ELF-1 (cell line): Measurements from ENCODE around the gene DLGAP1.

Source experiments
- DNase-seq: peaks from one replicate; pipeline ENCODE4 v3.0.0-alpha.2; 2016; ENCODE audit warnings: low read depth, low spot score

Gene DLGAP1

DNA sequence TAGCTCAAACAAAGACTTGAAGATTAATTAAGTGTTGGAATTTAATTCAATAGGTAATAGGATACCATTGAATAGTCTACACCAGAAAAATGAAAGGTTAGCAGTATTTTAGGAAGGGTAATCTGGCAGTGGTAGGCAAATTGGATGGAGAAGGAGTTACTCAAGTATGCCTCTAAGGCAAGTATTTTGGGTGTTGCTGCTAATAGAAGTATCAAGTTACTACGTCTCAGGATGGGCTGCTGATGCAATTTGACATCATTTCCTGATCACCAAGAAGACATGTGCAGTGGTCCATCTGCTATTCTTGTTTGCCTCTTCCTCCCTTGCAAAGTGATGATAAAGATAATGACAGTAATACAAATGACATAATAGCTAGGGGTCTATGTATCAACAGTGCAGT, 519.8 kb downstream of the DLGAP1 start:
- DNase-seq, result no peak

DNA sequence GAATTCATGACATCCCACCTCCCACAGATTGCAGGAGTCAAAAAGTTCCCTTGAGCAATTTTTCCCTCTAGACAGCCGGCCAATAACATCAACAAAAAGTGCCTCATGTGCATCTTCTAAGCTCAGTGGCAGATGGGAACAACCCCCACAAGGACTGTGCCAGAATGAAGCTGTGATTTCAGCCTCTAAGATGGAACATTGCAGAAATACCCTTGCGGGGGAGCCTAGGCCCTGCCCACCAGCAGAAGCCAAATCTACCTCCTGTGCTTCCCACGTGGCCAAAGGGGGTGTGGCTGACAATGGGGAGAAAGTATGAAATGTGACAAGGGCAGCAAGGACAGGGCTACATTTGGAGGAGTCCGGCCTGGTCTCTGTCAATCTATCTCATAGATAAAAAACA, 522.8 kb downstream of the DLGAP1 start:
- DNase-seq, result no peak

DNA sequence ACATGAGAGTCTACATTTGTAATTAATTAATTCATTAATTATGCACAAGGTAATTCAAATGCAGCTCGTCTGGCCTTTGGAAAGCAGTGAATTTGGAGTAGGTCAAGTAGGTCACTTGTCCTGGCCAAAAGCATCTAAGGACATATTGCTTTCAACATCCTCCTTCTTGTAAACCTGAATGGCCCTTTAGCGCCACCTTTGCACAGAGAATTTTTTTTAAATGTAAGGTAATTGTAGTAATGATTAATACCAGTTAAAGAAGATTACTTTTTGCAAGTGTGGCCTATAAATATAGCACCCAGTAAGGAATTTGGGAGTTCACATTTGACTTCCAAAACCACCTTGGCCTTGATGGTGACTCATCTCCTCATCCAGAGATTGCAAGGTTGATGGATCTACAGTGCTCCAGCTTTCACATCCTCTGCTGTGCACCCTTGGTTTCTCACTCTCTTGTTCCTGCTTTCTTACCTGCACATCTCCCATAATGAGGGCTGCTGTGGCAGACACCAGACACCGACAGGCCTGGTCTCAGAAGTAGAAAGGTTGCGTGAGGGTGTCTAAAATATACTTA, 523.5 kb downstream of the DLGAP1 start:
- DNase-seq, result no peak

DNA sequence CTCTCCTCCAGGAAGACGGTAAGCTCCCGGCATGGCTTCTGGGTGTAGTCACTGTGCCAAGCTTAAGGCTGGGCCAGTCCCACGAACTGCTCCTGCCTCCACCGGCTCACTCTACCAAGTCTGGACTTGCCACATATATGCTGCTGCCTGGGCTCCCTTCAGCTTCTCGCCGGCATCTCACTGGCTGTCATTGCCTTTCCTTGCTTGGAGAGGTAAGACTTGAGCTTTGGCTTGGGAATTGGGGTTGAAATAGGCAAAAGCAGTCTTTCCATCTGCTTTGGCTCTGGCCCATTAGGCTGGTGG, 524.1 kb downstream of the DLGAP1 start:
- no peak for DNase-seq

DNA sequence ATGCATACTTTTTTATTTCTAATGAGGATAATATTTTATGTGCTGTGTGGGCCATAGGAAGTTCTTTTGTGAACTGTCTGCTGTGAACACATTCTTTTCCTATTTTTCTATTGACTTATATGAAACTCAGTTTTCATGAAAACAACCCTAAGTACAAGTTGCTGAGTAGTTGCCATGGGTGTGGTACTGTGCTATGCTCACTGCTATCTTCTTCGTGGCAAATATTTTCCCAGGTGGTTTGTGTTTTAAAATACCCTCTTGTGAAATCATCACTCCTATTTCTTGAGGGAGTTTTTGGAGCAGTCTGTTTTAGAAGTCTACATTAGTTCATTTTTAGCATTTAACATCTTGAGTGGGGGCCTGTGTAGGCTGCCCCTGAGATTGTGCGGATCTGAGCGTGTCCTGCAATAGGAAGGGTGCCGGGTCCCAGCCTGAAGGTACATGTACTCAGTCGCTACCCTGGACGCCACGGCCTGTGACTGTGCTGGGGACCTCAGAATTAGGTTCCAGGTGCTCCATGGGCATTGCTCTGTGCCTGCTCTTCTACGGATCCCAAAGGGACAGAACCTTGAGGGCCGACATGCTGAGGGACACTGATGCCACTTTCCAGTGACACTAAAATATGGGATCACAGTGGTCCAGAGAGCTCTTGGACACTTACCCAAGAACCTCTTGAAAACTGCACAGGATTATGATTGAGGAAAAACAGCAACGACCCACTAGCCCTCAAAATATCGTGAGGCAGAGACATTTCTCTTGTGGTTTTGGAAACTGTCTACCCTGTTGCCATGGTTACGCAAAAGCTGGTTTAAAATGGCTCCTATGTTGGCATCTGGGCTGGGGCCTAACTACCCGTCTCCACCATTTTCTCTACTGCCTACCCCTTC, 524.7 kb downstream of the DLGAP1 start:
- DNase-seq, result no peak

DNA sequence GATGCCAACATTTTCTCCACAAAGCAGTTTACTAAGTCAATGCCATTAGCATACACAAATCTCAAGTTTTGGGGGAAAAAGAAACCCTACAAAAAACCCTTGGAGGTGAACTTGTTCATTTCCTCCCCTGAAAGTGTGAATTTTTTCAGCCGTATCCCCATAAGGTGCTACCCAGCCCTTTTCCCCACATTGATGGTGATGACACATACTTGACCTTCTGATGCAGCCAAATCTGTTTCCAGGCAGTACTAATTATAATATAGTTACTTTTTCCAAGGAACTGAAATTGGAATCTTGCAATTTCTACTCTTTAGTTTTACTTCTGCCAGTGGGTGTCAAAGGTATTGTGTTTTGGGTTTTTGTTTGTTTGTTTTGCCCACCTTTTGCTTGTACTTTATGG, 530.7 kb downstream of the DLGAP1 start:
- no peak for DNase-seq

DNA sequence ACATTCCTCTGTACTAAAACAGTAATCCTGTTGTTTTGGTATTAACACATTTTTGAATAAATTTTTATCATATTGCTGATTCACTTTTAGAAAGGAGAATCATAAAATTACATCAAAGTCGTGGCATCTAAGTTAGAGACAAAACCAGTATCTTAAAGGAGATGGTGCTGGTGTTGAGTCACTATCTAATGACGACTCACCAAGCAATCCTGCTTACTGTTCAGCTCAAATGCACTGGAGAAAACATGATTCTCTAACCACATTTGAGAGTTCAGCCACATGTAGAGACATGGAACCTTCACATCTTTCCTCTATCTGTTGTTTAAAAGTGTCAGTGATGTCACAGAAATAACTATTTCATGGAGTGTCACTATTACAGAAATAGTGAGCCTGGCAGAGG, 531.4 kb downstream of the DLGAP1 start:
- no peak for DNase-seq

DNA sequence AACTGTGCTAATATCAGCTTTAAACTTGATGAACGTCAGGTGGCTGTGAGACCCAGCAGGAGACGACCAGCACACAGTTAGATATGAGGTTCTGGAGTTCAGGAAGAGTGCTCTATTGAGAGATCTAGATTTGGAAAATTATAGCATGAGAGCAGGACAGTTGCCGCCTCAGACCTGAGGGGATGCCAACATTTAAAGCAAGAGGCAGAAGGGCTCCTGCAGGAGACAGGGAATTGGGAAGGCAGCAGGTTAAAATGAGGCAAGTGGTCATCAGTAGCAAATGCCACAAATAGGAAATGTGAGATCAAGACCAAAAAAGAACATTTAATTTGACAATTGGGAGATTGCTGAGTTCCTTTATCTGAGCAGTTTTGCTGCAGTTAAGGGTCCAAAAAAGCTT, 533.3 kb downstream of the DLGAP1 start:
- DNase-seq, result no peak

DNA sequence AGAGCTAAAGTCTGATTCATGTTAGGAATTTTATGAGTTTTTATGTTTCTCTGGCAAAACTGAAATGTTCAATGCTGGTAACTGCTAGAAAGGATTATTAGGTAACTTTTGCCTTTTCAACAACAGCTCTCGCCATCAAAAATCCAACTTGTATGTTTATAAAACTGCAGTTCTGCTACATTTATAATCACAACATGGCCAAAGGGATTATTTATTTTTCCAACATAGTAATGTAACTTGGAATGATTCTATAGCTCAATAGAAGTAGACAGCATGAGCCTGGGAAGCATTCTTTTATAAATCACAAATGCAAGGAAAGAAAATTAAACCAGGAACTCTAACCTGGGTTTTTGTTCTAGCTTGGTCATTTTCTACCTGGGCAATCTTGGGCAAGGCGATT, 534.3 kb downstream of the DLGAP1 start:
- DNase-seq, result no peak

DNA sequence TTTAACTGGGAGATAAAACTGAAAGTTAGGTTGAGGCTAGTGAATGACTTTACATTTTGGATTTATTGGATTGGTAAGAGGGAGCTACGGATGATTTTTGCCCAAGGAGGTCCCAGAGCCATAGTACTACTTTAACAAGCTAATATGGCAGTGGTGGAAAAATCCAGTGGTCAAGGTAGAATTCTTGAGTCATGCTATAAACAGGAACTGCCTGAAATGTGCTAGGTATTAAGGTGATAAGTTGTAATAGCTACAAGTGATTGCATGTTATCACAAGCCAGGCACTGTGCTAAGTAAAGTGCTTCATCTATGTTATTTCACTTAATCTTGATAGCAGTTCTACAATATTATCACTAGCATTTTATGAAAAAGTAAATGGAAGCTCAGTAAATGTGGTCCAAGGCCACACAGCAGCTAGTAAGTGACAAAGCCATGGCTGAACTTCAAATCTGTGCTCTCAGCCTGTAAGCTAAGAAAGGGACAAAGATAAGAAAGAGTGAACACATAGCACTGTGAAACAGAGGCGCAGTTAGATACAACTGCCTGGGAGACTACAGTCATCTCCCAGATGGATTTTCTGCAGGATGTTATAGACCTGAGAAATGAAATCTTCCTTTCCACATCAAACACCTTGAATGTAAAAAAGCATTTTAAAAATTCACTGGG, 535.6 kb downstream of the DLGAP1 start:
- no peak for DNase-seq

DNA sequence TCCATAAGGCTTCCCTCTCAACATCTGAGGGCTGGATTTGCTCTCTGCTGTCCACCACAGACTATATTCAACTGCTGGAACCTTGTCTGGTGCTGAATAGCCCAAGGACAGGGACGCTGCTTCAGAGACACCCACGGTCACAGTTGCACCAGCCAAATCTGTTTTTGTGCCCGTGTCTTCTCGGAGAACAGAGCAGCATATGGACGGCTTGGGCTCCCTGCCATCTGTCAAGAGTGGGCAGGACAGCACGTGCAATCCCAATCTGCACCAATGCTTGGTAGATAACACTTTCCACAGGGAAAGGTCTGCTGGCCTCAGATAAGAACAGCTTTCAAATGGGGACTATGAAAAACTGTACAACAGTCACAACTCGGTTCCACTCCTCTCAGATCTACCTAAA, 539.0 kb downstream of the DLGAP1 start:
- no peak for DNase-seq

DNA sequence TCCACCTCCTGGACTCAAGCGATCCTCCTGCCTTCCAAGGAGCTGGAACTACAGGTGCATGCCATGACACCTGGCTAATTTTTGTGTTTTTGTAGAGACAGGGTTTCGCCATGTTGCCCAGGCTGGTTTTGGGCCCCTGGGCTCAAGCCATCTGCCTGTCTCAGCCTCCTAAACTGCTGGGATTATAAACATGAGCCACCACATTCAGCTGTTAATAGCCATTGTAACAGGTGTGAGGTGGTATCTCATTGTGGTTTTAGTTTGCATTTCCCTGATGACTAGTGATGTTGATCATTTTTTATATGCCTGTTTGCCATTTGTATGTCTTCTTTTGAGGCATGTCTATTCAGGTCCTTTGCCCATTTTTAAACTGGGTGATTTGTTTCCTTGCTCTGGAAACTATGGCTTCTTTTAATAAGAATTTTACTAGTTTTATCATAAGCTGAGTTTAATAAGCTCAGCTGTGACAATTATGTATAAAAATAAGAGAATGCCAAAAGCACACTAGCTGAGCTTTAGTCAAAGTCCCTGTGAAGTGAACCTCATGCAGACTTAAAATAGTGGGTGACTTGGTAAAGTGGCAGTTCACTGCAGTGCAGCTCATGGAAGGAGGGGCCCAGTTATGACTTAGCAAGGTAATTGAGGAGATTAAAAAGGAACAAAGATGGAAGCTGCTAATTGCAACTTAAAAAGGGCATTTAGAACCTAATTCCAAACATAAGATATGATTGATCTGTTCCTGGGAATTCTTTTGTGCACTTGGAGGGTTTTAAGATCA, 540.1 kb downstream of the DLGAP1 start:
- no peak for DNase-seq

DNA sequence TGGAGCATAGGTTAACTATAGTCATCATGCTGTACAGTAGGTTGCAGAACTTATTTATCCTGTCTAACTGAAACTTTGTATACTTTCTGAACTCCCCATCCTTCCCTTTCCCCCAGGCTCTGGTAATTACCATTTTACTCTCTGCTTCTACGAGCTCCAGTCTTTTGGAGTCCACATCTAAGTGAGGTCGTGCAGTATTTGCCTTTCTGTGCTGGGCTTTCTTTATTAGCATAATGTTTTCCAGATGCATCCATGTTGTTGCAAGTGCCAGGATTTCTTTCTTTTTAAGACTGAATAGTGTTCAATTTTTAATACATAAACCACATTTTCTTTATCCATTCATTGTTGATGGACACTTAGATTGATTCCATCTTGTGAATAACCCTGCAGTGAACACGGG, 541.0 kb downstream of the DLGAP1 start:
- DNase-seq, result no peak

DNA sequence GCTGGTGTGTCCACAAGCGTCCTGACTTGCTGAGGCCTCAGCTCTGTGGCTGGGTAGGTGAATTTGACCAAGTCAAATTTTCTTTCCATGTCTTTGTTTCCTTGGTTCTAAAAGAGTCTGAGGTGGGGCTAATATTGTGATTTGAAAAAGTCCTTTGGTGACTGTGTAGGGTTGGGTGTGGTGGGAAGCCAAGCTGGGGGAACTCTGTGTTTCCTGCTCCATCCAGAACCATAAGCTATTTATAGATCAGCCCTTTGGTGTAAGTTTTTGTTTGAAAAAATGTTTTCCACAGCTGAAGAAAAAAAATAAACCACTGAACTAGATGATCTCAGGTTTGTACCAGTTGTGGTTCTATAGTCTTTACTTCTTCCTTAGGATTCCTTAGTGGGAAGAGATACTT, 542.4 kb downstream of the DLGAP1 start:
- DNase-seq, result no peak

DNA sequence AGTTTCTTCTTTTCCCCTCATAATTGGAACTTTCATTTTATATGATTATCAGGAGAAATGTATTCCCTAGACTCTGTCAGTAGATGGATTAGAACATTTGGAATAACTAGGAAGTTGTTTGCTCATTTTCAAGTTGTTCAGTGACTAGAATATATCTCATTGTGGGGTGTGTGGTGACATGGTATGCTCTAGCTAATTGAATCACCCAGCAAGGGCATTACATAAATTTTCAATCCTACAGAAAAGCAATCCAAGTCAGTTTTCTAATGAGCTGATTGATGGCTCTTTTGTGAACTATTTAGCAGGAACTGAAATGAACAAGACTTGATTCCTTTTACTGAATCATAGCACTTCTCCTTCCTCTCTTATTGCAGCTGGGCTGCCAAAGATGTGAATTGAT, 543.7 kb downstream of the DLGAP1 start:
- DNase-seq, result no peak

DNA sequence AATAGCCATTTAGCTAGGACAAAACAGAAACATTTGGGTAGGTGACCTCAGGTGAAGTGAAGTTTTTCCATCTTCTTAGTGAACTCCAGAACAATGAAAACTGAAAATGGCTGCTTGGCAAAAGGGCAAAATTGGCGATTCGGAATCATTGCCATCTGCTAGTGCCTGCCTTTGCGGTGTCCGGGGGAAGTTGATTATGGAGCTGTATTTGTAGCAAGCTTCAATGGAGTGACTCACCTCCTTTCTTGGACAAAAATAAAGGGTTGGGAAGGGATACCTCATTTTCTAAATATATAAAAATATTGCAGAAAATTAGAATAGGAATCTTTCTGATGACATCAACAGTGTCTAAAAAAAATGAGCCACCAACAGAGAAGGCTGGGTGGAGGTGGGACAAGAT, 544.6 kb downstream of the DLGAP1 start:
- DNase-seq, result no peak

DNA sequence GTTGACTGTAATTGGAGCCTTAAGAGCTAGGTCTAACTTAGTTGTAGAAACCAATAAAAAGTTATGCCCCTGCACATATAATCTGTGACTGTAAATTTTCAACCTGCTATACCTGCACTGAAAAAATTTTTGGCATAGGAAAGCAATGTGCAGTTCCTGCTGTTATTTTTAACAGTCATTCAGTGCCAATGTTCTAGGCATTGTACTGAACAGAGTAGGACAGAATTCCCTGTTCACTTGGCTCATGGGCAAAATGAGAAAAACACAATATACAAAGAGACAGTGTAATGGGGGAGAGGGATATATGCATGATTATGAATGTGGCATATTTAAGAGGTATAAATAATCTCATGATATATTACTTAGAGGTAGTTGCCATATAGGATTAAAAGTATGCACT, 547.2 kb downstream of the DLGAP1 start:
- DNase-seq, result no peak

DNA sequence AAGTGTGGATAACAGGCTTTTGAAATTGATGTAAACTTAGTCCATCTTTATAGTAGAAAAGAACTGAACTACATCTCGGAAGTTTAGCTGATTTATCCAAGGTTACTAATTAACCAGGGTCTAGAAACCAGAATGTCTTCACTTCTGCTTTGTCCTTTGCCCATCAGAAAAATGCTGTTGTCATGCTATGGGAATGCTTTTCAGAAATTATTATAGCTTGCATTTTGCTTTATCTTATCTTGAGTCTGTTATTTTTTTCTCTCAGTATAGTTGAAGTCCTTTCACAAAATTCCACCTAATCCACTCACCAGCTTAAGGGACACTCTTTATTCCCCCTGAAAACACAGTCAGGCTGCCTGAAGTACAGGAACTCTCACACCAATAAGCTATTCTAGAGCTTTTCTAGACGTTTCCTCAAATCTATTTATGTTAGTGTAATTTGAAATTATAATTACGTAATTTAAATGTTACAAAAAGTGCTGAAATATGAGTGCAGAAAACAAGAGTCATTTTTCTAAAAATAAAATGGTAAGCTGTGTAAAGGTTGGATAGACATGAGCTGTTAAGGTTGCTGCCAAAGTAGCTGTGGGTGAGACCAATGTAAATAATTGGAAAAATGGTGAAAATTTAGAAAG, 548.9 kb downstream of the DLGAP1 start:
- no peak for DNase-seq

DNA sequence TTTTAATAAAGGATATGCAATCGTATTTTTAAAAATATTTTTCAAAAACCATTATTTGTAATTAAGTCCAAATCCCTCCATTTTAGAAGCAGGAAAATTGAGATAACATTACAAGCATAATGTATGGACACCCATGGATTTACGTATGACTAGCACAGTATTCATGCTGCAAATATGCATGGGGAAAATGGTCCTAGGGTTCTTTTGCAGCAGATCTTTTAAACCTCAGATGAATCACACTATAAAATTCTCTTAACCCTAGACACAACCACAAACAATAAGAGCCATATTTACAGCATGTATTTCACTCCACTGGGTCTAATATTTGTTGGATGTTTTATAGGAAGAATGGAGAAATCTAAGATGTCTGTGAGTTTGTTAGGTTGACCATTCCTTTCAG, 551.8 kb downstream of the DLGAP1 start:
- no peak for DNase-seq

DNA sequence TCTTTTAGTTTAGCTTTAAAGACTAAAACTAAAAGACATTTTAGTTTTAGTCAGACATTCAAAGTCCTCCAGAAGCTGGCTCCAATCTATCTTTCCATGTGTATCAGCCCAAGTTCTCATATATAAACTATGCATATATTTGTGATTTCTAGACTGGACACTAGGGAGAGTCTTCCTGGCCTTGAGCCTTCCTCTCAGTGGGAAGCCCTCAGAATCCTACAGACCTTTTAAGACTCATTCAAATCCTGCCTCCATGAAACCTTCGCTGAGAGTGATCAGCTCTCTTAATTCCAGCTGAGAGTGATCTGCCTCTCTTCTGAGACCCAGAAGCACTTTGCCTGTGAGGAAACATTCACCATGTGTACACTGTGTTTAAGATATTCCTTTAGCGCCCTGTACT, 552.4 kb downstream of the DLGAP1 start:
- DNase-seq, result no peak

DNA sequence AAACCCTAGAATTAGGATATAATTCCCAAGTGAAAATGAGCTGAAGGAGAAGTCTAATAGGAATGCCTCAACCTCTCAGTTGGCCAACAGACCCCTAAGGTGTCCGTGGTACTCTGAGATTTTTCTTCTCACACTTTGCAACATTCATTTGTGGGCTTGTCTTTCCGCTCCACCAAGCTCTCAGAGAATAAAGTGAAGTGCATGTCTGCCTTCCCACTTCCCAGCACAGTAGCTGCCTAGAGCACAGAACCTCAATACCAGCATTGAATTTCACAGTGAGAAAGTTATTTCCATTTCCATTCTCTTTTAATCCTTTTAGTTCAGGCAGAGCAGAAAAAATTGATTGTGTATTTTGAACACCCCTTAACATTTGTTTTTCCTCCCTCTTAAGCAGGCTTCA, 553.3 kb downstream of the DLGAP1 start:
- no peak for DNase-seq

DNA sequence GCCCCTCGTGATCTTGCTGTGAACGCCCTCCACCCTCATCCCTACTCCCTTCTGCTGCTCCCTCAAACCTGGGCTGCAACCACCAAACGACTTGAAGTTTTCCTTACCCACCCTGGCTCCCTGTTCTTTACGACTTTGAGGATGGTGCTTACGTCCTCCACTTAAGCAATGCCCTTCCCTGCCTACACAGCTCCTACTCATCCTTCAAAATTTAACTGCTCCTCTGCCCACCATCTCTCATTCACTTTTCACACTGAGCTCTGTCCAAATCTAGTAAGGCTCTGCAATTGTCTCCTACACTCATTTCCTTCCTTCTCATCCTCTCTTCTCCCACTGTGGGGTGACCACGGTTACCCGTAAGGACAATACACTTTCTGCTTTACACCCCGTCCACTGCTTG, 554.1 kb downstream of the DLGAP1 start:
- DNase-seq, result no peak
